HG03159 (cell line): ENCODE measurements around the gene RAB11FIP3.
A peak's percentile ranks its signal among the peaks of the same experiment; 100 is the strongest.

Source experiments
- ATAC-seq: cut with Tn5 transposase; IDR thresholded peaks from one replicate; pipeline ENCODE4 v1.9.1; 2021; ENCODE audit warnings: mild to moderate bottlenecking, moderate library complexity; ENCODE audit not compliant: unreplicated experiment

Gene RAB11FIP3

GRCh38 chr16:389352-389751 is 36.1 kb upstream of the RAB11FIP3 start:
- ATAC-seq: no peak

GRCh38 chr16:391885-392335 is 33.5 kb upstream of the RAB11FIP3 start:
- ATAC-seq: no peak

- no peak for ATAC-seq
These were observed 32.9 kb upstream of the RAB11FIP3 start for GRCh38 chr16:392450-393030.

GRCh38 chr16:396199-396598 is 29.2 kb upstream of the RAB11FIP3 start:
- ATAC-seq: no peak

- no peak for ATAC-seq
These were observed 28.8 kb upstream of the RAB11FIP3 start for GRCh38 chr16:396605-397004.

- ATAC-seq: no peak
These were observed 28.3 kb upstream of the RAB11FIP3 start, which contains the start of gene NME4 for GRCh38 chr16:397135-397661. TSS of gene NME4 (plus strand) at chr16:397199. CDS start at chr16:397223, 24 bp downstream.

GRCh38 chr16:397736-398332 is 27.6 kb upstream of the RAB11FIP3 start:
- ATAC-seq: no peak

GRCh38 chr16:398561-399339 is 26.7 kb upstream of the RAB11FIP3 start:
- ATAC-seq: no peak

- ATAC-seq: no peak
These were observed 26.0 kb upstream of the RAB11FIP3 start for GRCh38 chr16:399340-400019.

- no peak for ATAC-seq
These were observed 25.3 kb upstream of the RAB11FIP3 start for GRCh38 chr16:400061-400591.

GRCh38 chr16:401468-402348 is 23.7 kb upstream of the RAB11FIP3 start, which contains the start of gene DECR2:
TSS of gene DECR2 (plus strand) at chr16:401885. CDS start at chr16:401964, 79 bp downstream.
- peak; percentile 69 for ATAC-seq

- no peak for ATAC-seq
These were observed 20.4 kb upstream of the RAB11FIP3 start for GRCh38 chr16:404971-405486.

- ATAC-seq: no peak
These were observed 19.6 kb upstream of the RAB11FIP3 start for GRCh38 chr16:405548-406506.

- ATAC-seq: no peak
These were observed 18.2 kb upstream of the RAB11FIP3 start for GRCh38 chr16:407253-407652.

- no peak for ATAC-seq
These were observed 14.8 kb upstream of the RAB11FIP3 start for GRCh38 chr16:410516-411178.

- no peak for ATAC-seq
These were observed 13.7 kb upstream of the RAB11FIP3 start for GRCh38 chr16:411576-412265.
